CD4-positive, alpha-beta memory T cell (primary cell): Measurements from ENCODE around the gene MORC1. TPM values are rescaled to one million over a fixed set of nuclear protein-coding genes. Genes with fewer than 3 reads are reported as not detected.

Experiments used
- CTCF ChIA-PET: fragments of 350-600 bp; sonication (Branson Sonifier 250); formaldehyde crosslinking; loops from one replicate; lab custom pipeline; 2021; ENCODE audit warnings: inconsistent platforms; ENCODE audit not compliant: partially characterized antibody; lab: Charles Lee
- POLR2A ChIA-PET: fragments of 350-600 bp; sonication (Branson Sonifier 250); formaldehyde crosslinking; loops from one replicate; lab custom pipeline; 2021; ENCODE audit not compliant: partially characterized antibody; lab: Charles Lee
- DNase-seq, 5 donors: peaks; one replicate each; pipeline versions ENCODE4 v3.0.0 to v3.0.0-alpha.2; 2020 to 2022; ENCODE audit warnings: mixed read lengths in 1 of 5
- H3K27ac ChIP-seq: one replicate; pipeline ENCODE4 v1.7.0; 2013; ENCODE audit warnings: low read depth, low read length
- H3K27me3 ChIP-seq: 2 replicates; pipeline ENCODE4 v1.7.0; 2013; ENCODE audit warnings: mild to moderate bottlenecking, low read length, moderate library complexity; ENCODE audit not compliant: insufficient read depth
- H3K36me3 ChIP-seq: 2 replicates; pipeline ENCODE4 v1.7.0; 2013; ENCODE audit warnings: mild to moderate bottlenecking, low read length, moderate library complexity; ENCODE audit not compliant: insufficient read depth
- H3K4me1 ChIP-seq: 2 replicates; pipeline ENCODE4 v1.7.0; 2013; ENCODE audit warnings: mild to moderate bottlenecking, low read length, moderate library complexity; ENCODE audit not compliant: insufficient read depth
- H3K4me3 ChIP-seq, 2 donors: one replicate each; pipeline ENCODE4 v1.7.0; 2013; ENCODE audit warnings: low read length in 2 of 2, mild to moderate bottlenecking in 1 of 2
- H3K9me3 ChIP-seq, 2 donors: one replicate each; pipeline ENCODE4 v1.7.0; 2013; ENCODE audit warnings: low read length in 2 of 2, control low read depth in 1 of 2; ENCODE audit not compliant: control insufficient read depth in 1 of 2
- H3K27ac Mint-ChIP-seq, 7 donors: one replicate each; pipeline ENCODE4 v1.8.0; 2020 to 2021; ENCODE audit warnings: mixed read lengths in 7 of 7, mild to moderate bottlenecking in 6 of 7, inconsistent platforms in 3 of 7, moderate library complexity in 3 of 7
- H3K27me3 Mint-ChIP-seq, 2 donors: one replicate each; pipeline ENCODE4 v1.8.0; 2020 to 2021; ENCODE audit warnings: mixed read lengths in 2 of 2
- H3K36me3 Mint-ChIP-seq, 2 donors: one replicate each; pipeline ENCODE4 v1.8.0; 2020 to 2021; ENCODE audit warnings: mixed read lengths in 2 of 2, inconsistent platforms in 1 of 2, mild to moderate bottlenecking in 1 of 2
- H3K4me1 Mint-ChIP-seq, 4 donors: one replicate each; pipeline ENCODE4 v1.8.0; 2020 to 2021; ENCODE audit warnings: mixed read lengths in 4 of 4, mild to moderate bottlenecking in 1 of 4
- H3K4me3 Mint-ChIP-seq, 8 donors: one replicate each; pipeline ENCODE4 v1.8.0; 2020 to 2021; ENCODE audit warnings: mixed read lengths in 8 of 8, mild to moderate bottlenecking in 7 of 8, moderate library complexity in 6 of 8, inconsistent platforms in 3 of 8
- H3K9me3 Mint-ChIP-seq, 8 donors: one replicate each; pipeline ENCODE4 v1.8.0; 2020 to 2021; ENCODE audit warnings: mixed read lengths in 8 of 8, mild to moderate bottlenecking in 5 of 8, inconsistent platforms in 3 of 8, moderate library complexity in 1 of 8
- intact Hi-C: fragments of 100-400 bp; cut with micrococcal nuclease; formaldehyde crosslinking; loops from one replicate; pipeline ENCODE4 v1.15.1; 2023
- polyA plus RNA-seq, 2 donors: library from polyadenylated mRNA; unstranded; fragments of 300-500 nt; fragmentation: Illumina TruSeq; gene quantifications; one replicate each; pipeline ENCODE4 v1.2.3, GENCODE V29; 2021
- total RNA-seq, 2 experiments: library from RNA; stranded (reverse); gene quantifications; one replicate each; pipeline ENCODE4 v1.2.3, GENCODE V29; 2021

Gene MORC1
- total and polyA plus RNA-seq, 4 experiments from 2014 or later = not detected

GRCh38 chr3:108946292-108947285 lies 171.3 kb downstream of the MORC1 start:
- Histone ChIP-seq H3K9me3 (no peaks in the 10 kb centered on the region), H3K36me3 (no peaks in the 10 kb centered on the region), H3K27ac (no peak overlapping the region), H3K4me1 (no peaks in the 10 kb centered on the region), H3K4me3 (no peak overlapping the region), H3K27me3 (no peaks in the 10 kb centered on the region)
- Mint-ChIP-seq H3K36me3 (no peaks in the 10 kb centered on the region), H3K4me3 (no peak overlapping the region), H3K27me3 (peaks cover 0 to 10% of the 10 kb centered on the region in 2 donors), H3K9me3 (peaks cover 0 to 3% (median 0%) of the 10 kb centered on the region in 8 donors), H3K27ac (no peak overlapping the region), H3K4me1 (no peaks in the 10 kb centered on the region)
- DNase-seq = no peak
- CTCF ChIA-PET = no interaction called here
- intact Hi-C loops = no loop called here
- POLR2A ChIA-PET = no interaction called here

- CTCF ChIA-PET = interaction anchor here (1.0 kb wide), 1 partner anchor 462 kb away, joined by 3 read pairs; no protein-coding TSS in a partner anchor
Observed at GRCh38 chr3:108940568-108941263, 177.2 kb downstream of the MORC1 start.

GRCh38 chr3:108940166-108940565 lies 177.8 kb downstream of the MORC1 start:
- H3K36me3 Mint-ChIP-seq = no peaks in the 10 kb centered on the region
- no peaks in the 10 kb centered on the region for H3K36me3 ChIP-seq
- H3K4me1 ChIP-seq = no peaks in the 10 kb centered on the region
- no peak overlapping the region for H3K4me3 Mint-ChIP-seq
- no peak overlapping the region for H3K27ac ChIP-seq
- H3K4me1 Mint-ChIP-seq = no peaks in the 10 kb centered on the region
- CTCF ChIA-PET = interaction anchor here (1.6 kb wide), 1 partner anchor 25 kb away, joined by 4 read pairs; no protein-coding TSS in a partner anchor
- intact Hi-C loops = no loop called here
- POLR2A ChIA-PET = no interaction called here
- no peaks in the 10 kb centered on the region for H3K9me3 Mint-ChIP-seq
- DNase-seq = no peak
- no peaks in the 10 kb centered on the region for H3K27me3 Mint-ChIP-seq
- no peaks in the 10 kb centered on the region for H3K9me3 ChIP-seq
- H3K4me3 ChIP-seq = no peak overlapping the region
- H3K27ac Mint-ChIP-seq = no peak overlapping the region
- H3K27me3 ChIP-seq = no peaks in the 10 kb centered on the region

More at GRCh38 chr3:108940568-108941263, 177.2 kb downstream of the MORC1 start:
- no peaks in the 10 kb centered on the region for H3K36me3 ChIP-seq
- intact Hi-C loops = no loop called here
- no peak overlapping the region for H3K4me3 ChIP-seq
- H3K9me3 Mint-ChIP-seq = no peaks in the 10 kb centered on the region
- no peak for DNase-seq
- H3K27ac Mint-ChIP-seq = no peak overlapping the region
- no peaks in the 10 kb centered on the region for H3K4me1 ChIP-seq
- no peaks in the 10 kb centered on the region for H3K27me3 ChIP-seq
- no peaks in the 10 kb centered on the region for H3K27me3 Mint-ChIP-seq
- POLR2A ChIA-PET = no interaction called here
- H3K36me3 Mint-ChIP-seq = no peaks in the 10 kb centered on the region
- H3K27ac ChIP-seq = no peak overlapping the region
- no peaks in the 10 kb centered on the region for H3K9me3 ChIP-seq
- no peak overlapping the region for H3K4me3 Mint-ChIP-seq
- no peaks in the 10 kb centered on the region for H3K4me1 Mint-ChIP-seq

GRCh38 chr3:108936924-108937689 lies 180.8 kb downstream of the MORC1 start:
- CTCF ChIA-PET = interaction anchor here (1.5 kb wide), 1 partner anchor 10 kb away, joined by 6 read pairs; no protein-coding TSS in a partner anchor
- no peaks in the 10 kb centered on the region for H3K36me3 Mint-ChIP-seq

GRCh38 chr3:108931035-108931434 lies 186.9 kb downstream of the MORC1 start:
- no peaks in the 10 kb centered on the region for H3K9me3 ChIP-seq
- H3K27ac Mint-ChIP-seq = no peak overlapping the region
- no peak overlapping the region for H3K27ac ChIP-seq
- intact Hi-C loops = no loop called here
- H3K4me3 Mint-ChIP-seq = no peak overlapping the region
- H3K4me3 ChIP-seq = no peak overlapping the region
- peaks cover 2 to 24% (median 13%) of the 10 kb centered on the region in 8 donors for H3K9me3 Mint-ChIP-seq
- ChIA-PET POLR2A (no interaction called here), CTCF (interaction anchor here (1.3 kb wide), 1 partner anchor 15 kb away, joined by 5 read pairs; no protein-coding TSS in a partner anchor)
- H3K4me1 ChIP-seq = no peaks in the 10 kb centered on the region
- peaks cover 15 to 17% of the 10 kb centered on the region in 2 donors for H3K27me3 Mint-ChIP-seq
- no peaks in the 10 kb centered on the region for H3K36me3 ChIP-seq
- peaks cover 3 to 4% of the 10 kb centered on the region in 2 donors for H3K36me3 Mint-ChIP-seq
- no peak for DNase-seq
- H3K4me1 Mint-ChIP-seq = no peaks in the 10 kb centered on the region
- no peaks in the 10 kb centered on the region for H3K27me3 ChIP-seq

More at GRCh38 chr3:108936924-108937689, 180.8 kb downstream of the MORC1 start:
- no peak for DNase-seq
- no peaks in the 10 kb centered on the region for H3K9me3 ChIP-seq
- no peaks in the 10 kb centered on the region for H3K36me3 ChIP-seq
- Mint-ChIP-seq H3K4me1 (no peaks in the 10 kb centered on the region), H3K27ac (no peak overlapping the region), H3K27me3 (peaks cover 0 to 2% of the 10 kb centered on the region in 2 donors), H3K9me3 (peaks cover 0 to 4% (median 0%) of the 10 kb centered on the region in 8 donors), H3K4me3 (no peak overlapping the region)
- H3K27ac ChIP-seq = no peak overlapping the region
- no peaks in the 10 kb centered on the region for H3K4me1 ChIP-seq
- POLR2A ChIA-PET = no interaction called here
- no peaks in the 10 kb centered on the region for H3K27me3 ChIP-seq
- intact Hi-C loops = no loop called here
- no peak overlapping the region for H3K4me3 ChIP-seq

GRCh38 chr3:108918866-108919265 lies 199.1 kb downstream of the MORC1 start:
- CTCF ChIA-PET = interaction anchor here (1.5 to 11.4 kb wide), 3 partner anchors 100 to 429 kb away, joined by 5 to 191 read pairs (median 5); no protein-coding TSS in a partner anchor
- H3K4me1 Mint-ChIP-seq = peaks cover 10 to 15% (median 11%) of the 10 kb centered on the region in 4 donors
- no peak overlapping the region for H3K27ac ChIP-seq
- H3K27ac Mint-ChIP-seq = no peak overlapping the region
- H3K9me3 ChIP-seq = no peaks in the 10 kb centered on the region
- POLR2A ChIA-PET = no interaction called here
- H3K36me3 ChIP-seq = no peaks in the 10 kb centered on the region
- DNase-seq = no peak
- peaks cover 0 to 5% (median 0%) of the 10 kb centered on the region in 8 donors for H3K9me3 Mint-ChIP-seq
- peaks cover 2 to 8% of the 10 kb centered on the region in 2 donors for H3K27me3 Mint-ChIP-seq
- H3K27me3 ChIP-seq = no peaks in the 10 kb centered on the region
- H3K36me3 Mint-ChIP-seq = no peaks in the 10 kb centered on the region
- no peak overlapping the region for H3K4me3 ChIP-seq
- peaks cover 9% of the 10 kb centered on the region for H3K4me1 ChIP-seq
- intact Hi-C loops = no loop called here
- no peak overlapping the region for H3K4me3 Mint-ChIP-seq
